Esophagus muscularis mucosa (tissue), 4 donors: ENCODE data around the gene LRP2. TPM values are rescaled to one million over a fixed set of nuclear protein-coding genes. Genes with fewer than 3 reads are reported as not detected.

Experiments used
- DNase-seq: peaks from one replicate; pipeline ENCODE4 v3.0.0-alpha.2; 2017; ENCODE audit errors: extremely low spot score
- H3K27ac ChIP-seq, 4 donors: fragments of 200-600 bp; sonication (generic); replicated peaks in 1 of 4; 1 replicate in 3 of 4; 2 replicates in 1 of 4; pipeline ENCODE4 v1.5.1; 2016 to 2019; ENCODE audit warnings: mild to moderate bottlenecking in 1 of 4
- H3K27me3 ChIP-seq, 4 donors: fragments of 200-600 bp; sonication (generic); one replicate each; pipeline versions ENCODE4 v1.5.1 to v1.6.0; 2016 to 2019
- H3K36me3 ChIP-seq, 4 donors: fragments of 200-600 bp; sonication (generic); one replicate each; pipeline ENCODE4 v1.5.1; 2016 to 2019
- H3K4me1 ChIP-seq, 4 donors: fragments of 200-600 bp; sonication (generic); one replicate each; pipeline ENCODE4 v1.5.1; 2016 to 2019
- H3K4me3 ChIP-seq, 4 donors: fragments of 200-600 bp; sonication (generic); 1 replicate in 2 of 4; 2 replicates in 2 of 4; pipeline ENCODE4 v1.5.1; 2016 to 2019; ENCODE audit warnings: mild to moderate bottlenecking in 4 of 4, moderate library complexity in 1 of 4
- H3K9me3 ChIP-seq, 4 donors: fragments of 200-600 bp; sonication (generic); 1 replicate in 3 of 4; 2 replicates in 1 of 4; pipeline ENCODE4 v1.5.1; 2016 to 2019
- EP300 ChIP-seq: sonication (generic); formaldehyde crosslinking; IDR thresholded peaks from one replicate; pipeline ENCODE4 v1.6.1; 2017; ENCODE audit warnings: antibody characterized with exemption
- POLR2A ChIP-seq: fragments of 450-650 bp; IDR thresholded peaks from one replicate; pipeline ENCODE4 v1.6.1; 2017; ENCODE audit warnings: antibody characterized with exemption, moderate library complexity, mild to moderate bottlenecking, low read depth
- POLR2AphosphoS5 ChIP-seq, 2 donors: sonication (generic); formaldehyde crosslinking; IDR thresholded peaks; one replicate each; pipeline ENCODE4 v1.6.1; 2017; ENCODE audit warnings: antibody characterized with exemption in 2 of 2
- WGBS: methylation state at CpG from one replicate; pipeline ENCODE4 v1.1.5; 2018; 5-methylcytosine and 5-hydroxymethylcytosine counted together
- intact Hi-C: fragments of 100-400 bp; cut with DNase I; formaldehyde crosslinking; loops from one replicate; pipeline ENCODE4 v1.15.1; 2023
- total RNA-seq, 4 donors: library from RNA; depleted of rRNA; stranded (reverse); fragments of >200 nt; gene quantifications; one replicate each; pipeline versions ENCODE4 v1.1.0 to v1.2.1, GENCODE V29; 2016
- TF ChIP-seq, protein P1 (sequence below), 3 experiments: fragments of 200-600 bp in 2 of 3; fragments of 450-650 bp in 1 of 3; sonication (generic) in 2 of 3; IDR thresholded peaks; one replicate each; pipeline ENCODE4 v1.5.1; 2017 to 2019; ENCODE audit warnings: antibody characterized with exemption in 3 of 3, mild to moderate bottlenecking in 2 of 3, moderate library complexity in 1 of 3

Gene LRP2
- total RNA-seq, 4 donors from 2014 or later: not detected

DNA sequence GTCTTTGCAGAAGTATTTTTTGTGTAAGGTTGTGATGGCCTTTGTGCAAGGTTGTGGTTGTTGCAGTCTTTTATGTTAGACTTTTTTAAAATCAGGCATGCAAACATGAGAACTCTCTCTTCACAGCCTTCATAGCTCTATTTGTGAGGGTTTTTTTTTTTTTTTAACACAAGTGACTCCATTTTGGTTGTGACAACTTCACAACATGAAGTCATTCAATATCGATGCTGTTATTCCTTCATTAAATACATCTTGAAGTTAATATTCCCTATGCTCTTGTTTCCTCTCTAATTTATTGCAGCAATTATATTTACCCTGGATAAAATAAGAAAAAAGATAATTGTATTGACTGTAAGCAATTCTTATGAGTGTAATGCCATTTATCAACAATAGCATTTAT is 257.5 kb downstream of the LRP2 start:
- intact Hi-C loops: loop anchor here (10.0 kb wide), 1 partner anchor 170 kb away; no protein-coding TSS in a partner anchor
- 91% methylated on average over 1 of the region's 1 CpG for WGBS
- peaks cover 0 to 5% (median 3%) of the 10 kb centered on the region in 4 donors for H3K4me1 ChIP-seq
- DNase-seq: no peak
- no peak overlapping the region for H3K27ac ChIP-seq
- H3K27me3 ChIP-seq: peaks cover 0 to 4% (median 0%) of the 10 kb centered on the region in 4 donors
- TF ChIP-seq EP300 (no peak), POLR2AphosphoS5 (IDR thresholded peaks at IDR 0.05) (no peak), POLR2A (no peak)
- TF ChIP-seq, protein P1, sequence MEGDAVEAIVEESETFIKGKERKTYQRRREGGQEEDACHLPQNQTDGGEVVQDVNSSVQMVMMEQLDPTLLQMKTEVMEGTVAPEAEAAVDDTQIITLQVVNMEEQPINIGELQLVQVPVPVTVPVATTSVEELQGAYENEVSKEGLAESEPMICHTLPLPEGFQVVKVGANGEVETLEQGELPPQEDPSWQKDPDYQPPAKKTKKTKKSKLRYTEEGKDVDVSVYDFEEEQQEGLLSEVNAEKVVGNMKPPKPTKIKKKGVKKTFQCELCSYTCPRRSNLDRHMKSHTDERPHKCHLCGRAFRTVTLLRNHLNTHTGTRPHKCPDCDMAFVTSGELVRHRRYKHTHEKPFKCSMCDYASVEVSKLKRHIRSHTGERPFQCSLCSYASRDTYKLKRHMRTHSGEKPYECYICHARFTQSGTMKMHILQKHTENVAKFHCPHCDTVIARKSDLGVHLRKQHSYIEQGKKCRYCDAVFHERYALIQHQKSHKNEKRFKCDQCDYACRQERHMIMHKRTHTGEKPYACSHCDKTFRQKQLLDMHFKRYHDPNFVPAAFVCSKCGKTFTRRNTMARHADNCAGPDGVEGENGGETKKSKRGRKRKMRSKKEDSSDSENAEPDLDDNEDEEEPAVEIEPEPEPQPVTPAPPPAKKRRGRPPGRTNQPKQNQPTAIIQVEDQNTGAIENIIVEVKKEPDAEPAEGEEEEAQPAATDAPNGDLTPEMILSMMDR (IDR thresholded peaks at IDR 0.05): no peak
- H3K9me3 ChIP-seq: no peaks in the 10 kb centered on the region
- H3K36me3 ChIP-seq: no peaks in the 10 kb centered on the region
- H3K4me3 ChIP-seq: no peak overlapping the region

GRCh38 chr2:169095621-169096105 is 266.7 kb downstream of the LRP2 start:
- TF ChIP-seq POLR2A (no peak), EP300 (no peak), POLR2AphosphoS5 (IDR thresholded peaks at IDR 0.05) (no peak)
- TF ChIP-seq, protein P1 (IDR thresholded peaks at IDR 0.05): no peak
- Histone ChIP-seq H3K27ac (peak overlapping the region in 1 of 4 donors; percentile 3), H3K4me3 (no peak overlapping the region), H3K9me3 (no peaks in the 10 kb centered on the region), H3K27me3 (no peaks in the 10 kb centered on the region), H3K36me3 (no peaks in the 10 kb centered on the region), H3K4me1 (peaks cover 0 to 19% (median 10%) of the 10 kb centered on the region in 4 donors)
- 76% methylated on average over 5 of the region's 5 CpGs for WGBS
- intact Hi-C loops: no loop called here
- DNase-seq: peak; percentile 66

- H3K9me3 ChIP-seq: no peaks in the 10 kb centered on the region
- H3K27ac ChIP-seq: no peak overlapping the region
- H3K4me1 ChIP-seq: peaks cover 0 to 19% (median 10%) of the 10 kb centered on the region in 4 donors
- H3K27me3 ChIP-seq: no peaks in the 10 kb centered on the region
- intact Hi-C loops: no loop called here
- H3K36me3 ChIP-seq: no peaks in the 10 kb centered on the region
- 83% methylated on average over 1 of the region's 1 CpG for WGBS
- H3K4me3 ChIP-seq: no peak overlapping the region
- no peak for DNase-seq
- TF ChIP-seq, protein P1 (IDR thresholded peaks at IDR 0.05): no peak
- TF ChIP-seq POLR2AphosphoS5 (IDR thresholded peaks at IDR 0.05) (no peak), POLR2A (no peak), EP300 (no peak)
Measured at GRCh38 chr2:169094676-169095075, 267.7 kb downstream of the LRP2 start.

DNA sequence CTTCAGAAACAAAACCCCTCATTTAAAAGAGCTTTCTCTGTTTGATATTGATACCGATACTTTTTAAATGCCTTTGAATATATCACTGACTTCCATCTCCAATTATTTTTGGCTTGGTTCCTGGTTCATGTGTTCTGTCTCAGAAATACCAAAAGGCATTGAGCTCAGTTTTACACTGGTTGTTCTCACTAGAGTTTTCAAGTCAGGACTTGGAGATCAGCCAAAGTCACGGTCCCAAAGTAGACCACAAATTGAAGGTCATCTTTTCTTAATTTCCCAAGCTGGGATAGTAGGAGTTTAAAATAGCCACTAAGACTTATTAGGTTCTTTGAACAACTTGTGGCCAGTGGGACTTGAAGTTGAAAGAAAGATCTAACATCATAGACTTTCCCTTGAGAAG is 268.8 kb downstream of the LRP2 start:
- Histone ChIP-seq H3K27ac (no peak overlapping the region), H3K4me3 (no peak overlapping the region), H3K4me1 (peaks cover 0 to 19% (median 10%) of the 10 kb centered on the region in 4 donors), H3K36me3 (no peaks in the 10 kb centered on the region), H3K27me3 (no peaks in the 10 kb centered on the region), H3K9me3 (no peaks in the 10 kb centered on the region)
- WGBS: 45% methylated on average over 2 of the region's 2 CpGs
- TF ChIP-seq EP300: no peak
- TF ChIP-seq, protein P1 (IDR thresholded peaks at IDR 0.05): no peak
- no peak for TF ChIP-seq POLR2A
- TF ChIP-seq POLR2AphosphoS5 (IDR thresholded peaks at IDR 0.05): no peak
- peak; percentile 45 for DNase-seq
- intact Hi-C loops: no loop called here
